Ishikawa (cell line): ENCODE results near the gene STK11IP.

ENCODE experiments used
- RAD21 ChIP-seq: IDR thresholded peaks from 2 replicates; pipeline ENCODE4 v1.6.1; 2012; ENCODE audit warnings: low read depth
- TAF1 ChIP-seq: IDR thresholded peaks from 2 replicates; pipeline ENCODE4 v1.6.1; 2012; ENCODE audit warnings: low read depth, mild to moderate bottlenecking
- YY1 ChIP-seq: IDR thresholded peaks from 2 replicates; pipeline ENCODE4 v1.6.1; 2012; ENCODE audit warnings: low read depth

GRCh38 chr2:219648963-219649362 lies 51.3 kb downstream of the STK11IP start:
- no peak for TF ChIP-seq YY1
- no peak for TF ChIP-seq TAF1
- no peak for TF ChIP-seq RAD21
